H1 (cell line): ENCODE data around the gene DMXL2. TPM values are rescaled to one million over a fixed set of nuclear protein-coding genes. Genes with fewer than 3 reads are reported as not detected.

Experiments
- CTCF ChIA-PET: fragments of 300-600 bp; sonication (Branson Sonifier 250); formaldehyde crosslinking; loops from one replicate; lab custom pipeline; 2021; ENCODE audit not compliant: partially characterized antibody; lab: Charles Lee
- POLR2A ChIA-PET: fragments of 300-600 bp; sonication (Branson Sonifier 250); formaldehyde crosslinking; loops from one replicate; lab custom pipeline; 2021; ENCODE audit warnings: inconsistent platforms; ENCODE audit not compliant: partially characterized antibody; lab: Charles Lee
- DNase-seq, 2 experiments: peaks; one replicate each; pipeline versions ENCODE4 v3.0.0 to v3.0.0-alpha.2; 2010 to 2022; ENCODE audit warnings: low spot score in 2 of 2, low read depth in 1 of 2, mixed read lengths in 1 of 2
- FAIRE-seq: peaks from 2 replicates; lab custom pipeline; 2011; peaks lifted over from hg19 to GRCh38; lab: Jason Lieb, UNC
- H2AFZ ChIP-seq: 2 replicates; pipeline ENCODE4 v1.8.1; 2012; ENCODE audit warnings: low read length, inconsistent platforms
- H2AK5ac ChIP-seq: 2 replicates; pipeline ENCODE4 v1.6.1; 2013; ENCODE audit warnings: low read depth, low read length
- H2BK120ac ChIP-seq: replicated peaks from 2 replicates; pipeline ENCODE3; 2013; ENCODE audit warnings: low read depth, low read length, inconsistent platforms
- H2BK12ac ChIP-seq: 2 replicates; pipeline ENCODE4 v1.6.1; 2013; ENCODE audit warnings: low read depth, low read length
- H2BK15ac ChIP-seq: 2 replicates; pipeline ENCODE4 v1.6.1; 2013; ENCODE audit warnings: low read length
- H2BK20ac ChIP-seq: 2 replicates; pipeline ENCODE4 v1.6.1; 2013; ENCODE audit warnings: low read length
- H2BK5ac ChIP-seq: 2 replicates; pipeline ENCODE4 v1.6.1; 2013; ENCODE audit warnings: low read depth, low read length
- H3K14ac ChIP-seq: 2 replicates; pipeline ENCODE4 v1.6.1; 2013; ENCODE audit warnings: inconsistent platforms; ENCODE audit not compliant: insufficient read length
- H3K18ac ChIP-seq: 2 replicates; pipeline ENCODE4 v1.6.1; 2013; ENCODE audit warnings: low read length; ENCODE audit errors: extremely low read depth
- H3K23ac ChIP-seq: 2 replicates; pipeline ENCODE4 v1.6.1; 2013; ENCODE audit warnings: inconsistent platforms; ENCODE audit not compliant: insufficient read length
- H3K23me2 ChIP-seq: 2 replicates; pipeline ENCODE4 v1.6.1; 2013; ENCODE audit warnings: low read depth, low read length
- H3K27ac ChIP-seq: 2 replicates; pipeline ENCODE4 v1.6.1; 2011; ENCODE audit warnings: low read depth, low read length, inconsistent platforms
- H3K27me3 ChIP-seq, 4 experiments: replicated peaks in 1 of 4; 1 replicate in 1 of 4; 2 replicates in 3 of 4; pipeline versions ENCODE4 v1.6.1 to v1.8.1; 2011 to 2013; ENCODE audit warnings: low read length in 3 of 4, mild to moderate bottlenecking in 3 of 4, inconsistent platforms in 2 of 4, mixed read lengths in 2 of 4, moderate library complexity in 1 of 4; ENCODE audit not compliant: control insufficient read depth in 3 of 4, insufficient read depth in 3 of 4; ENCODE audit errors: extremely low read depth in 1 of 4
- H3K36me3 ChIP-seq, 4 experiments: 2 replicates each; pipeline versions ENCODE4 v1.6.1 to v1.8.1; 2011 to 2013; ENCODE audit warnings: mild to moderate bottlenecking in 4 of 4, low read length in 3 of 4, moderate library complexity in 2 of 4, control low read depth in 1 of 4, inconsistent platforms in 1 of 4; ENCODE audit not compliant: insufficient read depth in 4 of 4, control insufficient read depth in 2 of 4
- H3K4ac ChIP-seq: replicated peaks from 2 replicates; pipeline ENCODE3; 2013; ENCODE audit warnings: low read length, low read depth, mixed read lengths, inconsistent platforms; ENCODE audit not compliant: insufficient read length
- H3K4me1 ChIP-seq, 4 experiments: replicated peaks in 1 of 4; 1 replicate in 1 of 4; 2 replicates in 3 of 4; pipeline versions ENCODE4 v1.6.1 to v1.8.1; 2011 to 2013; ENCODE audit warnings: low read length in 3 of 4, inconsistent platforms in 2 of 4, mixed read lengths in 1 of 4; ENCODE audit not compliant: insufficient read depth in 4 of 4, control insufficient read depth in 3 of 4
- H3K4me2 ChIP-seq, 2 experiments: 2 replicates each; pipeline versions ENCODE4 v1.6.1 to v1.8.1; 2011 to 2013; ENCODE audit warnings: low read depth in 2 of 2, low read length in 2 of 2, control low read depth in 1 of 2, inconsistent platforms in 1 of 2, mild to moderate bottlenecking in 1 of 2; ENCODE audit not compliant: insufficient read depth in 1 of 2
- H3K4me3 ChIP-seq, 4 experiments: fragments of 200-600, 300-600 bp in 1 of 4; sonication (generic), shearing (Covaris generic), sonication (Bioruptor Twin) in 1 of 4; 2 replicates each; pipeline versions ENCODE4 v1.5.1 to v1.8.1; 2011 to 2016; ENCODE audit warnings: low read length in 4 of 4, low read depth in 3 of 4, control low read depth in 2 of 4, inconsistent platforms in 2 of 4, mild to moderate bottlenecking in 2 of 4, mixed read lengths in 1 of 4, moderate library complexity in 1 of 4; ENCODE audit not compliant: insufficient read depth in 2 of 4; ENCODE audit errors: extremely low read depth in 1 of 4
- H3K56ac ChIP-seq: replicated peaks from 2 replicates; pipeline ENCODE3; 2013; ENCODE audit warnings: low read depth, mild to moderate bottlenecking, mixed read lengths, low read length, inconsistent platforms; ENCODE audit not compliant: insufficient read length
- H3K79me1 ChIP-seq: 2 replicates; pipeline ENCODE4 v1.6.1; 2013; ENCODE audit warnings: low read depth, low read length, control low read depth
- H3K79me2 ChIP-seq, 2 experiments: 2 replicates each; pipeline versions ENCODE4 v1.6.1 to v1.8.1; 2012 to 2013; ENCODE audit warnings: low read length in 2 of 2, mild to moderate bottlenecking in 2 of 2, inconsistent platforms in 1 of 2; ENCODE audit not compliant: insufficient read depth in 2 of 2, control insufficient read depth in 1 of 2
- H3K9ac ChIP-seq, 4 experiments: replicated peaks in 1 of 4; 1 replicate in 1 of 4; 2 replicates in 3 of 4; pipeline versions ENCODE4 v1.6.1 to v1.8.1; 2011 to 2013; ENCODE audit warnings: low read depth in 3 of 4, low read length in 3 of 4, control low read depth in 2 of 4, mild to moderate bottlenecking in 2 of 4, moderate library complexity in 2 of 4, inconsistent platforms in 1 of 4; ENCODE audit errors: extremely low read depth in 1 of 4
- H3K9me3 ChIP-seq, 2 experiments: 2 replicates each; pipeline versions ENCODE4 v1.6.1 to v1.8.1; 2012 to 2013; ENCODE audit warnings: mild to moderate bottlenecking in 2 of 2, moderate library complexity in 2 of 2, control low read depth in 1 of 2, inconsistent platforms in 1 of 2, low read depth in 1 of 2, low read length in 1 of 2, mixed read lengths in 1 of 2; ENCODE audit not compliant: insufficient read depth in 2 of 2
- H4K20me1 ChIP-seq, 2 experiments: replicated peaks in 1 of 2; 2 replicates each; pipeline versions ENCODE3 to v1.8.1; 2011 to 2013; ENCODE audit warnings: inconsistent platforms in 2 of 2, low read length in 2 of 2, mild to moderate bottlenecking in 1 of 2; ENCODE audit not compliant: insufficient read depth in 2 of 2, control insufficient read depth in 1 of 2
- H4K5ac ChIP-seq: 2 replicates; pipeline ENCODE4 v1.6.1; 2013; ENCODE audit warnings: low read length, low read depth, mixed read lengths, inconsistent platforms; ENCODE audit not compliant: insufficient read length
- H4K8ac ChIP-seq: 2 replicates; pipeline ENCODE4 v1.8.0; 2013; ENCODE audit warnings: mild to moderate bottlenecking, moderate library complexity, low read length, inconsistent platforms; ENCODE audit not compliant: insufficient read depth; ENCODE audit errors: extremely low read depth
- H4K91ac ChIP-seq: replicated peaks from 2 replicates; pipeline ENCODE3; 2013; ENCODE audit warnings: low read length, mixed read lengths, inconsistent platforms; ENCODE audit not compliant: insufficient read length
- BACH1 ChIP-seq: IDR thresholded peaks from 2 replicates; pipeline ENCODE4 v1.6.1; 2012; ENCODE audit warnings: low read length, improper control_type of control experiment
- BRCA1 ChIP-seq: IDR thresholded peaks from 2 replicates; pipeline ENCODE4 v1.6.1; 2012; ENCODE audit warnings: low read depth, low read length, improper control_type of control experiment
- EP300 ChIP-seq, 2 experiments: IDR thresholded peaks; 1 replicate in 1 of 2; 2 replicates in 1 of 2; pipeline ENCODE4 v1.6.1; 2011 to 2012; ENCODE audit warnings: low read depth in 2 of 2, low read length in 2 of 2, mild to moderate bottlenecking in 2 of 2, borderline replicate concordance in 1 of 2, inconsistent platforms in 1 of 2, moderate library complexity in 1 of 2
- JUND ChIP-seq: IDR thresholded peaks from 2 replicates; pipeline ENCODE4 v1.6.1; 2011; ENCODE audit warnings: mild to moderate bottlenecking, improper control_type of control experiment, low read length
- MAFK ChIP-seq: IDR thresholded peaks from 2 replicates; pipeline ENCODE4 v1.6.1; 2012; ENCODE audit warnings: low read depth, mild to moderate bottlenecking, improper control_type of control experiment, low read length
- POLR2AphosphoS5 ChIP-seq: IDR thresholded peaks from 2 replicates; pipeline ENCODE4 v1.6.1; 2011; ENCODE audit warnings: low read depth, low read length
- RNF2 ChIP-seq: fragments of 200-900, 300-1000 bp; sonication (generic); IDR thresholded peaks from 2 replicates; pipeline ENCODE4 v1.7.1; 2016; ENCODE audit warnings: borderline replicate concordance, low read depth, mild to moderate bottlenecking, antibody characterized with exemption, low read length; ENCODE audit not compliant: poor library complexity, severe bottlenecking; ENCODE audit errors: missing control alignments
- SIN3A ChIP-seq, 2 experiments: IDR thresholded peaks in 1 of 2; conservative IDR thresholded peaks in 1 of 2; 2 replicates each; pipeline ENCODE4 v1.6.1; 2011 to 2012; ENCODE audit warnings: low read length in 2 of 2, improper control_type of control experiment in 1 of 2, low read depth in 1 of 2, mild to moderate bottlenecking in 1 of 2
- SP4 ChIP-seq: IDR thresholded peaks from 2 replicates; pipeline ENCODE4 v1.6.1; 2012; ENCODE audit warnings: low read length, inconsistent platforms
- SUZ12 ChIP-seq: fragments of 200-600 bp; sonication (generic); IDR thresholded peaks from 2 replicates; pipeline ENCODE4 v1.6.1; 2012; ENCODE audit warnings: mild to moderate bottlenecking, inconsistent platforms, low read length, moderate library complexity, mixed read lengths
- TAF7 ChIP-seq: optimal IDR thresholded peaks from 2 replicates; pipeline ENCODE3; 2011; ENCODE audit warnings: low read depth, mild to moderate bottlenecking, inconsistent platforms, low read length, moderate library complexity, borderline replicate concordance
- ZNF274 ChIP-seq: IDR thresholded peaks from 2 replicates; pipeline ENCODE4 v1.7.0; 2012; ENCODE audit warnings: low read length, borderline replicate concordance; ENCODE audit errors: extremely low read depth
- whole genome bisulfite sequencing, 2 experiments: shearing (Covaris generic) in 1 of 2; methylation state at CpG; one replicate each; pipeline versions ENCODE4 v1.1.6 to v1.1.7; 2013 to 2015; ENCODE audit warnings: low lambda C conversion rate in 2 of 2, mixed read lengths in 2 of 2, inconsistent platforms in 1 of 2, low coverage in 1 of 2, missing lambda C conversion rate in 1 of 2; ENCODE audit not compliant: insufficient replicate concordance in 2 of 2, insufficient coverage in 1 of 2, insufficient read length in 1 of 2; ENCODE audit errors: extremely low coverage in 1 of 2, missing lambda C conversion rate in 1 of 2; 5-methylcytosine and 5-hydroxymethylcytosine counted together
- polyA plus RNA-seq, 7 experiments: library from polyadenylated mRNA; depleted of rRNA in 3 of 7; stranded (reverse) in 5 of 7; unstranded in 2 of 7; fragments of >200 nt in 5 of 7; fragments of 200-250 nt in 2 of 7; gene quantifications; 1 replicate in 5 of 7; 2 replicates in 1 of 7; 4 replicates in 1 of 7; pipeline versions ENCODE4 v1.2.1 to v1.2.3, GENCODE V29; 2011 to 2013; ENCODE audit warnings: missing spikeins in 2 of 7, mixed read lengths in 2 of 7
- total RNA-seq: library from RNA; stranded (reverse); fragmentation: NEBNext Ultra II Directional; extraction: Animal tissue kit (Norgen Biotek cat#: 25700); gene quantifications from 2 replicates; pipeline ENCODE4 v1.2.1, GENCODE V29; 2021

The DMXL2 gene
- total and polyA plus RNA-seq, 2 of the 8 experiments (the other 6 are each of a cell fraction or from before 2014, with no cell fraction given): 9.5 to 10.6 TPM

DNA sequence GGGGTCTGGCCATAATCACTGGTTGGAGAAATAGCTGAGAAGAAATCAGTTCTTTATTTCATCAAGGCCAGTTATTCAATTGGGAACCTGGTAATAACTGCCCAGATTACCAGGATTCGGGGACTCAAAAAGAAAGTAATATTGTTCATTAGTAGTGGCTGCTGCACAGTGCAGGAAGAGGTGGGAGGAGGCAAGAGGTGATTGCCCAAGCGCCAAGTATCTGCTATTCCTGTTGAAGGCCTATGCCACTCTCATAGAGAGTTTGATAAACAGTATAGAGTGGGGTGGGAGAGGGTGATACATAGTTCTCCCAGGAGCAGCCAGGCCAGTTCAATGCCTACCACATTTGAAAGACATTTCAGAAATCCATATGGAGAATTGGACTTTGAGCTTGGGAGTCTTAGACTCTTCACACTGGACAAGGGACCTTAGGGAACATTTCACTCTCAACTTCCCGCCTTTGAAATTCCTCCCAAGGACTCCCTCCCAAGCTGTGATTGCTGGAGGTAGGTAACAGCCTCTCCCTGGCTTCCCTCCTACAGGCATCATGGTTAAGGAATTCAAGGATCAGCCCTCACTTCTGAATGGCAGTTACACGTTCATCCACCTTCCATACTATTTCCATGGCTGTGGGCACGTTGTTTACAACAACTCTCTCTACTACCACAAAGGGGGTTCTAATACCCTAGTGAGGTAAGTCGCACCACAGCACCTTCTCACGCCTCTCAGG, 221.4 kb downstream of the DMXL2 start:
- Histone ChIP-seq H2BK5ac (no peak overlapping the region), H3K4me1 (peaks cover 0 to 8% (median 0%) of the 10 kb centered on the region in 4 experiments; a peak in 2 of 7 replicates), H2BK12ac (no peak overlapping the region), H3K14ac (no peak overlapping the region), H4K5ac (no peak overlapping the region), H3K4me2 (no peak overlapping the region), H3K79me2 (no peaks in the 10 kb centered on the region), H3K27ac (no peak overlapping the region), H2BK120ac (no peak overlapping the region), H3K9ac (no peak overlapping the region), H4K91ac (no peak overlapping the region), H4K8ac (no peak overlapping the region), H3K4ac (no peak overlapping the region), H2AK5ac (no peak overlapping the region), H3K4me3 (no peak overlapping the region), H3K9me3 (no peaks in the 10 kb centered on the region), H3K18ac (no peak overlapping the region), H4K20me1 (no peaks in the 10 kb centered on the region), H2AFZ (no peak overlapping the region), H2BK15ac (no peak overlapping the region), H3K23ac (no peak overlapping the region), H2BK20ac (no peak overlapping the region), H3K23me2 (no peaks in the 10 kb centered on the region; the same call in 1 of the 2 replicates), H3K79me1 (no peaks in the 10 kb centered on the region), H3K56ac (no peak overlapping the region), H3K36me3 (no peaks in the 10 kb centered on the region), H3K27me3 (no peaks in the 10 kb centered on the region)
- ChIA-PET POLR2A (interaction anchor here (1.2 kb wide), 1 partner anchor 59 kb away, joined by 3 read pairs; no protein-coding TSS in a partner anchor), CTCF (interaction anchor here (0.6 to 7.4 kb wide), 48 partner anchors 8 to 737 kb away, joined by 3 to 94 read pairs (median 4); no protein-coding TSS in a partner anchor)
- FAIRE-seq (no peak), DNase-seq (no peak)
- 81% methylated on average over 7 of the region's 7 CpGs; no CpG with 5 or more reads in 1 of the 2 experiments for WGBS, 2 experiments
- no peak for TF ChIP-seq ZNF274
- TF ChIP-seq BRCA1: no peak
- TF ChIP-seq MAFK: no peak
- no peak for TF ChIP-seq SP4
- TF ChIP-seq POLR2AphosphoS5: no peak
- no peak for TF ChIP-seq RNF2
- TF ChIP-seq TAF7: no peak
- TF ChIP-seq SIN3A (conservative IDR thresholded peaks at IDR 0.05 in 1 of 2, IDR thresholded peaks at IDR 0.05 in 1 of 2; ENCODE audit: low read depth in 1 of 2, low read length in 2 of 2): no peak
- no peak for TF ChIP-seq SUZ12
- no peak for TF ChIP-seq BACH1
- TF ChIP-seq JUND: no peak
- TF ChIP-seq EP300 (IDR thresholded peaks at IDR 0.05; ENCODE audit: borderline replicate concordance in 1 of 2, low read depth in 2 of 2, low read length in 2 of 2): no peak
